ENCODE results near the gene IGSF9. TPM values are rescaled to one million over a fixed set of nuclear protein-coding genes. Genes with fewer than 3 reads are reported as not detected.

The IGSF9 gene
- total RNA-seq, 5 donors from 2014 or later (not counting 1 experiment from before 2014, with no cell fraction given) = 0.06 to 0.16 (median 0.12) TPM; not detected in 2

DNA sequence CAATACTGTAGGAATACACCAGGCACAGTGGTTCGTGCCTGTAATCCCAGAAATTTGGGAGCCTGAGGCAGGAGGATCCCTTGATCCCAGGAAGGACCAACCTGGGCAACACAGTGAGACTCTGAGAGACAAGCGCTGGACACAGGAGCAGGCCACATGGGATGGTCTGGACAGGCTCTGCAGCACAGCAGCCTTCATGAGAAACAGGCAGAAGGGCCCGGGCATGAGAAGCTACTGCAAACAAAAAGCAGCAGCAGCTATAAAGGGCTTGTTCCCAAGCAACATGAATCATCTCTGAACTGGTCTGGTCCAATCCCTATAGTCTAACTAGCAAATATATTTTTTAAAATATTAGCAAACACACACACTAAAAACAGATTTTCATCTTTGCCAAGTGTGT lies 44.2 kb upstream of the IGSF9 start:
- POLR2A ChIA-PET = no interaction called here
- Histone ChIP-seq H3K27me3 (replicated peaks in 1 of 2; ENCODE audit: control insufficient read depth in 2 of 2, extremely low read depth in 1 of 2, insufficient read depth in 2 of 2, low read length in 1 of 2) (peaks cover 0 to 14% of the 10 kb centered on the region in 2 experiments), H3K27ac (ENCODE audit: low read length) (no peak overlapping the region), H3K36me3 (ENCODE audit: control insufficient read depth in 2 of 2, extremely low read depth in 1 of 2, insufficient read depth in 1 of 2, low read length in 1 of 2) (no peaks in the 10 kb centered on the region), H3K4me3 (ENCODE audit: control insufficient read depth in 1 of 2, extremely low read depth in 1 of 2, low read length in 1 of 2) (no peak overlapping the region), H3K9me3 (no peaks in the 10 kb centered on the region), H3K4me1 (ENCODE audit: control insufficient read depth in 1 of 2, extremely low read depth in 1 of 2, insufficient read depth in 2 of 2, low read length in 2 of 2) (no peaks in the 10 kb centered on the region)
- H3K4me3 Mint-ChIP-seq = no peak overlapping the region
- no peak overlapping the region for H3K27ac Mint-ChIP-seq
- CTCF ChIA-PET = interaction anchor here in 1 of 2 donors (0.6 kb wide), 1 partner anchor 27 kb away, joined by 3 read pairs; no protein-coding TSS in a partner anchor
- WGBS (ENCODE audit: insufficient coverage) = 92% methylated on average over 3 of the region's 3 CpGs
- H3K36me3 Mint-ChIP-seq = no peaks in the 10 kb centered on the region
- ATAC-seq (replicated peaks in 1 of 4) = no peak
- DNase-seq = no peak
- peaks cover 4 to 26% of the 10 kb centered on the region in 2 donors for H3K27me3 Mint-ChIP-seq
- no peaks in the 10 kb centered on the region for H3K9me3 Mint-ChIP-seq
- H3K4me1 Mint-ChIP-seq = peaks cover 7 to 9% (median 8%) of the 10 kb centered on the region in 3 donors

- no peak for DNase-seq
- ChIA-PET POLR2A (no interaction called here), CTCF (no interaction called here)
- no peak for ATAC-seq (replicated peaks in 1 of 4)
- Histone ChIP-seq H3K27ac (ENCODE audit: low read length) (no peak overlapping the region), H3K9me3 (no peaks in the 10 kb centered on the region), H3K36me3 (ENCODE audit: control insufficient read depth in 2 of 2, extremely low read depth in 1 of 2, insufficient read depth in 1 of 2, low read length in 1 of 2) (no peaks in the 10 kb centered on the region), H3K4me1 (ENCODE audit: control insufficient read depth in 1 of 2, extremely low read depth in 1 of 2, insufficient read depth in 2 of 2, low read length in 2 of 2) (no peaks in the 10 kb centered on the region), H3K27me3 (replicated peaks in 1 of 2; ENCODE audit: control insufficient read depth in 2 of 2, extremely low read depth in 1 of 2, insufficient read depth in 2 of 2, low read length in 1 of 2) (peaks cover 0 to 17% of the 10 kb centered on the region in 2 experiments), H3K4me3 (ENCODE audit: control insufficient read depth in 1 of 2, extremely low read depth in 1 of 2, low read length in 1 of 2) (no peak overlapping the region)
- H3K4me1 Mint-ChIP-seq = peaks cover 7 to 9% (median 8%) of the 10 kb centered on the region in 3 donors
- peaks cover 4 to 30% of the 10 kb centered on the region in 2 donors for H3K27me3 Mint-ChIP-seq
- H3K9me3 Mint-ChIP-seq = no peaks in the 10 kb centered on the region
- no peak overlapping the region for H3K4me3 Mint-ChIP-seq
- H3K27ac Mint-ChIP-seq = no peak overlapping the region
- 63% methylated on average over 1 of the region's 1 CpG for WGBS (ENCODE audit: insufficient coverage)
- no peaks in the 10 kb centered on the region for H3K36me3 Mint-ChIP-seq
These were observed 42.6 kb upstream of the IGSF9 start for GRCh38 chr1:159988006-159988405.

DNA sequence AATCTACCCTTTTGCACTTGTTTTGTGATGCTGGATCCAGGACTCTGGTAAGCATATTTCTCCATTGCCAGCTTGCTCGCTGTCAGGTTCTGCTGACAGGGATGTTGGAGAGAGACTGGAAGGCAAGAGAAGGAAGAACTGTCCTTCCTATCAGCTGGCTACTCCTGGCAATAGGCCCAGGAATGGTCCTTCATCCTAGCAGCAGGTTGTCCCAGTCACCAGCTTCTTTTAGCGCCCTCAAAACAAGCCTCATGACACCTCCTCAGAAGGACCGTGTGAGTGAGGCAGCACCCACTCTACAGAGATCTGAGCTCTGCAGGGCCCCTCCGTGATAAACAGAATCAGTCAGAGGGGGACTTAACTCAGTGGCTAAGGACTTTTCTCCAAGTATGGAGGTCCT lies 41.8 kb upstream of the IGSF9 start:
- H3K27ac ChIP-seq (ENCODE audit: low read length) = no peak overlapping the region
- Mint-ChIP-seq H3K9me3 (no peaks in the 10 kb centered on the region), H3K36me3 (no peaks in the 10 kb centered on the region), H3K4me3 (no peak overlapping the region), H3K27ac (no peak overlapping the region), H3K27me3 (peaks cover 7 to 33% of the 10 kb centered on the region in 2 donors), H3K4me1 (peaks cover 7 to 9% (median 8%) of the 10 kb centered on the region in 3 donors)
- H3K9me3 ChIP-seq = no peaks in the 10 kb centered on the region
- no peaks in the 10 kb centered on the region for H3K36me3 ChIP-seq (ENCODE audit: control insufficient read depth in 2 of 2, extremely low read depth in 1 of 2, insufficient read depth in 1 of 2, low read length in 1 of 2)
- ChIA-PET CTCF (no interaction called here), POLR2A (no interaction called here)
- DNase-seq = no peak
- WGBS (ENCODE audit: insufficient coverage) = 86% methylated on average over 1 of the region's 4 CpGs
- H3K4me1 ChIP-seq (ENCODE audit: control insufficient read depth in 1 of 2, extremely low read depth in 1 of 2, insufficient read depth in 2 of 2, low read length in 2 of 2) = no peaks in the 10 kb centered on the region
- peaks cover 0 to 17% of the 10 kb centered on the region in 2 experiments for H3K27me3 ChIP-seq (replicated peaks in 1 of 2; ENCODE audit: control insufficient read depth in 2 of 2, extremely low read depth in 1 of 2, insufficient read depth in 2 of 2, low read length in 1 of 2)
- no peak overlapping the region for H3K4me3 ChIP-seq (ENCODE audit: control insufficient read depth in 1 of 2, extremely low read depth in 1 of 2, low read length in 1 of 2)
- no peak for ATAC-seq (replicated peaks in 1 of 4)

DNA sequence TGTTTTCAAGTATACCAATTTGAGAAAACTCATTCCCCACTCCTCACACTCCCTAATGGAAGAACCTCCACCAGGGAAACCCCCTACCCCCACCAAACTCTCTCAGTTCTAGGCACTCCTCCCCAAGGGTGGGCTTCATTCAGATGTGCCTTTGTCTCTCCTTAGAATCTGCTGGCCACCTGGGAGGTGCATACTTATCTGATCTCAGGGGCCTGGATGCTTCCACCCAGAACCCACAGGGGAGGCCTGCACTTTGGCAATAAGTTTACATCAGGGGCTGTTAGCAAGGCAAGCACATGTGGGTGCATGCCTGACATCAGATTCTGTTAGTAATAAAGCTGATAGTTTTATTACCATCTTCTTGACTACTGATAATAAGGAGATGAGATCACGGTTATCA lies 41.1 kb upstream of the IGSF9 start:
- H3K27ac Mint-ChIP-seq = no peak overlapping the region
- H3K36me3 Mint-ChIP-seq = no peaks in the 10 kb centered on the region
- ChIA-PET POLR2A (no interaction called here), CTCF (no interaction called here)
- ATAC-seq (replicated peaks in 1 of 4) (no peak), DNase-seq (no peak)
- H3K36me3 ChIP-seq (ENCODE audit: control insufficient read depth in 2 of 2, extremely low read depth in 1 of 2, insufficient read depth in 1 of 2, low read length in 1 of 2) = no peaks in the 10 kb centered on the region
- no CpG with 5 or more reads among the region's 1 CpG for WGBS (ENCODE audit: insufficient coverage)
- H3K4me3 ChIP-seq (ENCODE audit: control insufficient read depth in 1 of 2, extremely low read depth in 1 of 2, low read length in 1 of 2) = no peak overlapping the region
- H3K27me3 Mint-ChIP-seq = peaks cover 11 to 37% of the 10 kb centered on the region in 2 donors
- H3K27ac ChIP-seq (ENCODE audit: low read length) = no peak overlapping the region
- H3K9me3 ChIP-seq = no peaks in the 10 kb centered on the region
- peaks cover 4 to 5% (median 4%) of the 10 kb centered on the region in 3 donors for H3K4me1 Mint-ChIP-seq
- no peaks in the 10 kb centered on the region for H3K4me1 ChIP-seq (ENCODE audit: control insufficient read depth in 1 of 2, extremely low read depth in 1 of 2, insufficient read depth in 2 of 2, low read length in 2 of 2)
- H3K27me3 ChIP-seq (replicated peaks in 1 of 2; ENCODE audit: control insufficient read depth in 2 of 2, extremely low read depth in 1 of 2, insufficient read depth in 2 of 2, low read length in 1 of 2) = peaks cover 0 to 20% of the 10 kb centered on the region in 2 experiments
- no peaks in the 10 kb centered on the region for H3K9me3 Mint-ChIP-seq
- H3K4me3 Mint-ChIP-seq = no peak overlapping the region

GRCh38 chr1:159986093-159986492 lies 40.7 kb upstream of the IGSF9 start:
- peaks cover 0 to under 1% (median 0%) of the 10 kb centered on the region in 3 donors for H3K4me1 Mint-ChIP-seq
- ChIA-PET CTCF (no interaction called here), POLR2A (no interaction called here)
- no CpG with 5 or more reads among the region's 2 CpGs for WGBS (ENCODE audit: insufficient coverage)
- Histone ChIP-seq H3K9me3 (no peaks in the 10 kb centered on the region), H3K36me3 (ENCODE audit: control insufficient read depth in 2 of 2, extremely low read depth in 1 of 2, insufficient read depth in 1 of 2, low read length in 1 of 2) (no peaks in the 10 kb centered on the region), H3K4me3 (ENCODE audit: control insufficient read depth in 1 of 2, extremely low read depth in 1 of 2, low read length in 1 of 2) (no peak overlapping the region), H3K27me3 (replicated peaks in 1 of 2; ENCODE audit: control insufficient read depth in 2 of 2, extremely low read depth in 1 of 2, insufficient read depth in 2 of 2, low read length in 1 of 2) (peaks cover 0 to 24% of the 10 kb centered on the region in 2 experiments), H3K4me1 (ENCODE audit: control insufficient read depth in 1 of 2, extremely low read depth in 1 of 2, insufficient read depth in 2 of 2, low read length in 2 of 2) (no peaks in the 10 kb centered on the region), H3K27ac (ENCODE audit: low read length) (no peak overlapping the region)
- H3K4me3 Mint-ChIP-seq = no peak overlapping the region
- peaks cover 11 to 37% of the 10 kb centered on the region in 2 donors for H3K27me3 Mint-ChIP-seq
- H3K27ac Mint-ChIP-seq = no peak overlapping the region
- DNase-seq (no peak), ATAC-seq (replicated peaks in 1 of 4) (no peak)
- no peaks in the 10 kb centered on the region for H3K9me3 Mint-ChIP-seq
- no peaks in the 10 kb centered on the region for H3K36me3 Mint-ChIP-seq

GRCh38 chr1:159985473-159985872 lies 40.1 kb upstream of the IGSF9 start:
- no peak overlapping the region for H3K27ac Mint-ChIP-seq
- CTCF ChIA-PET = no interaction called here
- POLR2A ChIA-PET = no interaction called here

GRCh38 chr1:159983681-159984080 lies 38.3 kb upstream of the IGSF9 start:
- Mint-ChIP-seq H3K4me3 (no peak overlapping the region), H3K27ac (no peak overlapping the region), H3K36me3 (no peaks in the 10 kb centered on the region), H3K4me1 (no peaks in the 10 kb centered on the region), H3K9me3 (no peaks in the 10 kb centered on the region), H3K27me3 (peaks cover 30 to 48% of the 10 kb centered on the region in 2 donors)
- 64% methylated on average over 4 of the region's 5 CpGs for WGBS (ENCODE audit: insufficient coverage)
- ChIA-PET CTCF (no interaction called here), POLR2A (no interaction called here)
- ATAC-seq (replicated peaks in 1 of 4) (no peak), DNase-seq (no peak)
- Histone ChIP-seq H3K9me3 (no peaks in the 10 kb centered on the region), H3K27me3 (replicated peaks in 1 of 2; ENCODE audit: control insufficient read depth in 2 of 2, extremely low read depth in 1 of 2, insufficient read depth in 2 of 2, low read length in 1 of 2) (peaks cover 0 to 28% of the 10 kb centered on the region in 2 experiments), H3K4me1 (ENCODE audit: control insufficient read depth in 1 of 2, extremely low read depth in 1 of 2, insufficient read depth in 2 of 2, low read length in 2 of 2) (no peaks in the 10 kb centered on the region), H3K27ac (ENCODE audit: low read length) (no peak overlapping the region), H3K36me3 (ENCODE audit: control insufficient read depth in 2 of 2, extremely low read depth in 1 of 2, insufficient read depth in 1 of 2, low read length in 1 of 2) (no peaks in the 10 kb centered on the region), H3K4me3 (ENCODE audit: control insufficient read depth in 1 of 2, extremely low read depth in 1 of 2, low read length in 1 of 2) (no peak overlapping the region)

More at GRCh38 chr1:159985473-159985872, 40.1 kb upstream of the IGSF9 start:
- Histone ChIP-seq H3K27me3 (replicated peaks in 1 of 2; ENCODE audit: control insufficient read depth in 2 of 2, extremely low read depth in 1 of 2, insufficient read depth in 2 of 2, low read length in 1 of 2) (peaks cover 0 to 24% of the 10 kb centered on the region in 2 experiments), H3K4me3 (ENCODE audit: control insufficient read depth in 1 of 2, extremely low read depth in 1 of 2, low read length in 1 of 2) (no peak overlapping the region), H3K4me1 (ENCODE audit: control insufficient read depth in 1 of 2, extremely low read depth in 1 of 2, insufficient read depth in 2 of 2, low read length in 2 of 2) (no peaks in the 10 kb centered on the region), H3K36me3 (ENCODE audit: control insufficient read depth in 2 of 2, extremely low read depth in 1 of 2, insufficient read depth in 1 of 2, low read length in 1 of 2) (no peaks in the 10 kb centered on the region), H3K27ac (ENCODE audit: low read length) (no peak overlapping the region), H3K9me3 (no peaks in the 10 kb centered on the region)
- H3K9me3 Mint-ChIP-seq = no peaks in the 10 kb centered on the region
- no peak for ATAC-seq (replicated peaks in 1 of 4)
- no peaks in the 10 kb centered on the region for H3K4me1 Mint-ChIP-seq
- no peak for DNase-seq
- 76% methylated on average over 4 of the region's 6 CpGs for WGBS (ENCODE audit: insufficient coverage)
- H3K4me3 Mint-ChIP-seq = no peak overlapping the region
- H3K27me3 Mint-ChIP-seq = peaks cover 16 to 43% of the 10 kb centered on the region in 2 donors
- no peaks in the 10 kb centered on the region for H3K36me3 Mint-ChIP-seq
